ENCODE data around the gene PGP.

GRCh38 chr16:2229632-2230250 is 15.1 kb upstream of the PGP start:
- TF ChIP-seq CTCF (IDR thresholded peaks at IDR 0.05) (no peak), POLR2A (IDR thresholded peaks at IDR 0.05) (no peak)

All from uterus (tissue), 2 donors.